ENCODE data around the gene TUBB8B. TPM values are rescaled to one million over a fixed set of nuclear protein-coding genes. Genes with fewer than 3 reads are reported as not detected.

TUBB8B gene
- polyA plus RNA-seq, 6 donors from 2014 or later: 0.23 to 1.5 (median 0.54) TPM; not detected in 3

Other genes starting within 250 kb of the TUBB8B start
- 10 to 100 TPM; 11.4 to 32.9 (median 25.6) TPM for gene USP14, start 108.9 kb upstream of the TUBB8B start, polyA plus RNA-seq (ENCODE audit: low read depth in 6 of 6)
- 10 to 100 TPM; 10.6 to 23.6 (median 18.1) TPM for gene THOC1, start 218.4 kb upstream of the TUBB8B start, polyA plus RNA-seq (ENCODE audit: low read depth in 6 of 6)